Measurements from ENCODE around the gene TMEM125.

The TMEM125 gene

GRCh38 chr1:43277116-43277876 is 7.5 kb downstream of the TMEM125 start:
- Mint-ChIP-seq H3K9me3 (peaks cover 6% of the 10 kb centered on the region), H3K4me1 (peaks cover 13% of the 10 kb centered on the region), H3K36me3 (no peaks in the 10 kb centered on the region), H3K27ac (no peak overlapping the region), H3K4me3 (no peak overlapping the region)
- DNase-seq (ENCODE audit: low spot score in 2 of 2) (no peak), ATAC-seq (no peak)

GRCh38 chr1:43279161-43279560 is 9.4 kb downstream of the TMEM125 start:
- DNase-seq (ENCODE audit: low spot score in 2 of 2) (no peak), ATAC-seq (no peak)
- H3K27ac Mint-ChIP-seq: no peak overlapping the region
- no peaks in the 10 kb centered on the region for H3K36me3 Mint-ChIP-seq
- no peak overlapping the region for H3K4me3 Mint-ChIP-seq
- H3K4me1 Mint-ChIP-seq: peaks cover 12% of the 10 kb centered on the region
- peaks cover 6% of the 10 kb centered on the region for H3K9me3 Mint-ChIP-seq

GRCh38 chr1:43279666-43280065 is 9.9 kb downstream of the TMEM125 start:
- Mint-ChIP-seq H3K9me3 (peaks cover 3% of the 10 kb centered on the region), H3K27ac (no peak overlapping the region), H3K36me3 (no peaks in the 10 kb centered on the region), H3K4me3 (no peak overlapping the region), H3K4me1 (peaks cover 7% of the 10 kb centered on the region)
- ATAC-seq (no peak), DNase-seq (ENCODE audit: low spot score in 2 of 2) (no peak)

- Mint-ChIP-seq H3K36me3 (no peaks in the 10 kb centered on the region), H3K4me3 (no peak overlapping the region), H3K27ac (no peak overlapping the region), H3K4me1 (no peaks in the 10 kb centered on the region), H3K9me3 (no peaks in the 10 kb centered on the region)
- no peak for DNase-seq (ENCODE audit: low spot score in 2 of 2)
- ATAC-seq: no peak
These were observed 10.9 kb downstream of the TMEM125 start for GRCh38 chr1:43280692-43281091.

GRCh38 chr1:43282220-43283195 is 12.7 kb downstream of the TMEM125 start:
- H3K4me1 Mint-ChIP-seq: no peaks in the 10 kb centered on the region
- no peak overlapping the region for H3K27ac Mint-ChIP-seq

GRCh38 chr1:43284065-43284464 is 14.3 kb downstream of the TMEM125 start:
- H3K4me1 Mint-ChIP-seq: no peaks in the 10 kb centered on the region

More at GRCh38 chr1:43282220-43283195, 12.7 kb downstream of the TMEM125 start:
- DNase-seq (ENCODE audit: low spot score in 2 of 2) (no peak), ATAC-seq (no peak)
- Mint-ChIP-seq H3K9me3 (no peaks in the 10 kb centered on the region), H3K36me3 (no peaks in the 10 kb centered on the region), H3K4me3 (no peak overlapping the region)

GRCh38 chr1:43284546-43285110 is 14.8 kb downstream of the TMEM125 start:
- Mint-ChIP-seq H3K9me3 (no peaks in the 10 kb centered on the region), H3K36me3 (no peaks in the 10 kb centered on the region), H3K27ac (no peak overlapping the region), H3K4me3 (no peak overlapping the region), H3K4me1 (no peaks in the 10 kb centered on the region)
- no peak for DNase-seq (ENCODE audit: low spot score in 2 of 2)
- ATAC-seq: no peak

More at GRCh38 chr1:43284065-43284464, 14.3 kb downstream of the TMEM125 start:
- H3K36me3 Mint-ChIP-seq: no peaks in the 10 kb centered on the region
- ATAC-seq: no peak
- no peak for DNase-seq (ENCODE audit: low spot score in 2 of 2)
- no peaks in the 10 kb centered on the region for H3K9me3 Mint-ChIP-seq
- no peak overlapping the region for H3K27ac Mint-ChIP-seq
- H3K4me3 Mint-ChIP-seq: no peak overlapping the region

- ATAC-seq: peak; percentile 20
- H3K27ac Mint-ChIP-seq: no peak within 1 kb of the TSS
- no peak within 1 kb of the TSS for H3K4me3 Mint-ChIP-seq
- no peaks in the 10 kb centered on the region for H3K36me3 Mint-ChIP-seq
- H3K4me1 Mint-ChIP-seq: no peaks in the 10 kb centered on the region
- no peak for DNase-seq (ENCODE audit: low spot score in 2 of 2)
- no peaks in the 10 kb centered on the region for H3K9me3 Mint-ChIP-seq
These were observed 15.6 kb downstream of the TMEM125 start, which contains the start of gene C1orf210 for GRCh38 chr1:43285269-43285990. Gene C1orf210, minus strand, starts transcription at chr1:43285581. Its CDS starts 2,311 bp downstream, at chr1:43283270.

- no peak overlapping the region for H3K4me3 Mint-ChIP-seq
- H3K9me3 Mint-ChIP-seq: no peaks in the 10 kb centered on the region
- no peak for DNase-seq (ENCODE audit: low spot score in 2 of 2)
- no peak overlapping the region for H3K27ac Mint-ChIP-seq
- no peaks in the 10 kb centered on the region for H3K4me1 Mint-ChIP-seq
- H3K36me3 Mint-ChIP-seq: no peaks in the 10 kb centered on the region
- ATAC-seq: no peak
These were observed 16.3 kb downstream of the TMEM125 start for GRCh38 chr1:43286115-43286514.

- Mint-ChIP-seq H3K36me3 (no peaks in the 10 kb centered on the region), H3K4me1 (no peaks in the 10 kb centered on the region), H3K9me3 (no peaks in the 10 kb centered on the region), H3K4me3 (no peak overlapping the region), H3K27ac (no peak overlapping the region)
- ATAC-seq: no peak
- no peak for DNase-seq (ENCODE audit: low spot score in 2 of 2)
These were observed 16.8 kb downstream of the TMEM125 start for GRCh38 chr1:43286533-43286932.

- Mint-ChIP-seq H3K27ac (no peak overlapping the region), H3K36me3 (no peaks in the 10 kb centered on the region), H3K9me3 (no peaks in the 10 kb centered on the region), H3K4me3 (no peak overlapping the region), H3K4me1 (no peaks in the 10 kb centered on the region)
- no peak for DNase-seq (ENCODE audit: low spot score in 2 of 2)
- no peak for ATAC-seq
These were observed 18.4 kb downstream of the TMEM125 start for GRCh38 chr1:43288058-43288784.

GRCh38 chr1:43288785-43289706 is 19.3 kb downstream of the TMEM125 start:
- H3K36me3 Mint-ChIP-seq: no peaks in the 10 kb centered on the region
- no peak overlapping the region for H3K27ac Mint-ChIP-seq
- no peaks in the 10 kb centered on the region for H3K9me3 Mint-ChIP-seq
- DNase-seq (ENCODE audit: low spot score in 2 of 2): no peak
- H3K4me1 Mint-ChIP-seq: no peaks in the 10 kb centered on the region
- no peak for ATAC-seq
- no peak overlapping the region for H3K4me3 Mint-ChIP-seq

GRCh38 chr1:43292216-43292615 is 22.4 kb downstream of the TMEM125 start:
- no peaks in the 10 kb centered on the region for H3K9me3 Mint-ChIP-seq
- no peak for ATAC-seq
- H3K4me1 Mint-ChIP-seq: no peaks in the 10 kb centered on the region
- H3K27ac Mint-ChIP-seq: no peak overlapping the region
- no peak for DNase-seq (ENCODE audit: low spot score in 2 of 2)
- H3K4me3 Mint-ChIP-seq: no peak overlapping the region
- no peaks in the 10 kb centered on the region for H3K36me3 Mint-ChIP-seq

Data from stimulated activated effector memory CD8-positive, alpha-beta T cell treated with anti-CD3 and anti-CD28 coated beads, Interleukin-12 subunit alpha, Interleukin-12 subunit beta, amount 100 ng/mL, for 72 hours (primary cell).